WTC11 (cell line): ENCODE measurements around the gene CIDEC.

Experiments used
- ZNF121 ChIP-seq: sonication (generic); formaldehyde crosslinking; IDR thresholded peaks from 2 replicates; pipeline ENCODE4 v1.8.0; 2023; ENCODE audit warnings: missing genetic modification reagents
- TF ChIP-seq, protein P1 (sequence below): sonication (generic); formaldehyde crosslinking; conservative IDR thresholded peaks from 2 replicates; pipeline ENCODE4 v1.8.1; 2022; ENCODE audit warnings: mild to moderate bottlenecking, missing genetic modification reagents
- TF ChIP-seq, protein P2 (sequence below): fragments of 200-600 bp; IDR thresholded peaks from 2 replicates; pipeline ENCODE4 v1.8.0; 2022; ENCODE audit warnings: antibody characterized with exemption
- TF ChIP-seq, protein P3 (sequence below): sonication (generic); formaldehyde crosslinking; IDR thresholded peaks from 2 replicates; pipeline ENCODE4 v1.8.1; 2023; ENCODE audit warnings: mild to moderate bottlenecking, missing genetic modification reagents, moderate library complexity

DNA sequence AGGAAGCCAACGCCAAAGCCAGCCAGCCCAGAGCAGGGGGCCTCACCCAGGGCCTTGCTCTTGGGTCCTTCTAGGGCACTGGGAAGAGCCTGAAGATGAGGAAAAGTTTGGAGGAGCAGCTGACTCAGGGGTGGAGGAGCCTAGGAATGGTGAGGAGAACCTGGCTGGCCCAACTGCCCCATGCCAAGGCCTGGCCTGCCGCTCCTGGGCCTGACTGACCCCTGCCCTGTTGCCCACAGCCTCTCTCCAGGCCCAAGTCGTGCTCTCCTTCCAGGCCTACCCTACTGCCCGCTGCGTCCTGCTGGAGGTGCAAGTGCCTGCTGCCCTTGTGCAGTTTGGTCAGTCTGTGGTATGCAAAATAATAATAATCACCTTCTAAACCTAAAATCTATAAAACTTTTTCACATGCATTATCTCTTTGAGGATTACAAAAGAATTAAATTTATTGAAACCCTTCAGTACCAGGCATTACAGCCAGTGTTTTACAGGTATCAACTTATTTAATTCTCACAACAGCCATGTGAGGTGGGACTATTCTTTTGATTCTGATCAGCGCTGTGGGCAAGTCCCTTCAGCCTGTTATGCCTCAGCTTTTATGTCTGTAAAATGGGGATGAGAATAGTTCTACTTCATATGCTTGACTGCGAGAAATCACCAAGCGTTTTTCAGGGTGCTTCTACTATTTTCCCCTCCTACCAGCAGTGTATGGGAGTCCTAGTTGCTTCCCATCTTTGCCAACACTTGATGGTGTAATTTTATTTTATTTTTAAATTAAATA, 38.4 kb upstream of the CIDEC start:
- TF ChIP-seq, protein P1, sequence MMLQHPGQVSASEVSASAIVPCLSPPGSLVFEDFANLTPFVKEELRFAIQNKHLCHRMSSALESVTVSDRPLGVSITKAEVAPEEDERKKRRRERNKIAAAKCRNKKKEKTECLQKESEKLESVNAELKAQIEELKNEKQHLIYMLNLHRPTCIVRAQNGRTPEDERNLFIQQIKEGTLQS (CRISPR knock-in tag), result no peak
- TF ChIP-seq, protein P2, sequence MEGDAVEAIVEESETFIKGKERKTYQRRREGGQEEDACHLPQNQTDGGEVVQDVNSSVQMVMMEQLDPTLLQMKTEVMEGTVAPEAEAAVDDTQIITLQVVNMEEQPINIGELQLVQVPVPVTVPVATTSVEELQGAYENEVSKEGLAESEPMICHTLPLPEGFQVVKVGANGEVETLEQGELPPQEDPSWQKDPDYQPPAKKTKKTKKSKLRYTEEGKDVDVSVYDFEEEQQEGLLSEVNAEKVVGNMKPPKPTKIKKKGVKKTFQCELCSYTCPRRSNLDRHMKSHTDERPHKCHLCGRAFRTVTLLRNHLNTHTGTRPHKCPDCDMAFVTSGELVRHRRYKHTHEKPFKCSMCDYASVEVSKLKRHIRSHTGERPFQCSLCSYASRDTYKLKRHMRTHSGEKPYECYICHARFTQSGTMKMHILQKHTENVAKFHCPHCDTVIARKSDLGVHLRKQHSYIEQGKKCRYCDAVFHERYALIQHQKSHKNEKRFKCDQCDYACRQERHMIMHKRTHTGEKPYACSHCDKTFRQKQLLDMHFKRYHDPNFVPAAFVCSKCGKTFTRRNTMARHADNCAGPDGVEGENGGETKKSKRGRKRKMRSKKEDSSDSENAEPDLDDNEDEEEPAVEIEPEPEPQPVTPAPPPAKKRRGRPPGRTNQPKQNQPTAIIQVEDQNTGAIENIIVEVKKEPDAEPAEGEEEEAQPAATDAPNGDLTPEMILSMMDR, result no peak
- TF ChIP-seq, protein P3, sequence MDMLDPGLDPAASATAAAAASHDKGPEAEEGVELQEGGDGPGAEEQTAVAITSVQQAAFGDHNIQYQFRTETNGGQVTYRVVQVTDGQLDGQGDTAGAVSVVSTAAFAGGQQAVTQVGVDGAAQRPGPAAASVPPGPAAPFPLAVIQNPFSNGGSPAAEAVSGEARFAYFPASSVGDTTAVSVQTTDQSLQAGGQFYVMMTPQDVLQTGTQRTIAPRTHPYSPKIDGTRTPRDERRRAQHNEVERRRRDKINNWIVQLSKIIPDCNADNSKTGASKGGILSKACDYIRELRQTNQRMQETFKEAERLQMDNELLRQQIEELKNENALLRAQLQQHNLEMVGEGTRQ (CRISPR knock-in tag), result no peak
- no peak for TF ChIP-seq ZNF121 (CRISPR knock-in tag)
